Smooth muscle cell (in vitro differentiated cells): ENCODE data around the gene RAD23A. TPM values are rescaled to one million over a fixed set of nuclear protein-coding genes. Genes with fewer than 3 reads are reported as not detected.

Source experiments
- DNase-seq: peaks from one replicate; lab custom pipeline; 2025; ENCODE audit not compliant: unreplicated experiment; lab: John Stamatoyannopoulos, UW
- H2AFZ ChIP-seq: fragments of 200-600 bp; sonication (generic); 2 replicates; pipeline ENCODE4 v1.6.0; 2016; ENCODE audit warnings: antibody characterized with exemption, low read depth, mild to moderate bottlenecking
- H3F3A ChIP-seq: fragments of 200-600 bp; sonication (generic); 2 replicates; pipeline ENCODE4 v1.6.0; 2017; ENCODE audit warnings: antibody characterized with exemption, low read depth
- H3K27ac ChIP-seq: fragments of 200-600 bp; sonication (generic); 2 replicates; pipeline ENCODE4 v1.5.1; 2016; ENCODE audit warnings: low read depth, mild to moderate bottlenecking
- H3K27me3 ChIP-seq: fragments of 200-600 bp; sonication (generic); 2 replicates; pipeline ENCODE4 v1.6.1; 2016; ENCODE audit warnings: low read depth, mild to moderate bottlenecking
- H3K36me3 ChIP-seq: fragments of 200-600 bp; sonication (generic); 2 replicates; pipeline ENCODE4 v1.5.1; 2016; ENCODE audit warnings: low read depth
- H3K4me1 ChIP-seq: fragments of 200-600 bp; sonication (generic); 2 replicates; pipeline ENCODE4 v1.5.1; 2016; ENCODE audit warnings: low read depth
- H3K4me2 ChIP-seq: fragments of 200-600 bp; sonication (generic); 2 replicates; pipeline ENCODE4 v1.6.0; 2016; ENCODE audit warnings: mild to moderate bottlenecking
- H3K4me3 ChIP-seq: fragments of 200-600 bp; sonication (generic); 2 replicates; pipeline ENCODE4 v1.5.1; 2016; ENCODE audit warnings: mild to moderate bottlenecking
- H3K79me2 ChIP-seq: fragments of 200-600 bp; sonication (generic); 2 replicates; pipeline ENCODE4 v1.6.0; 2016; ENCODE audit warnings: low read depth, mild to moderate bottlenecking
- H3K9ac ChIP-seq: fragments of 200-600 bp; sonication (generic); 2 replicates; pipeline ENCODE4 v1.6.0; 2016; ENCODE audit warnings: low read depth
- H3K9me3 ChIP-seq: fragments of 200-600 bp; sonication (generic); replicated peaks from 2 replicates; pipeline ENCODE4 v1.5.1; 2016; ENCODE audit warnings: low read depth
- H4K20me1 ChIP-seq: fragments of 200-600 bp; sonication (generic); 2 replicates; pipeline ENCODE4 v1.6.0; 2016; ENCODE audit warnings: low read depth
- WGBS: methylation state at CpG from one replicate; pipeline ENCODE4 v1.1.7; 2016; ENCODE audit warnings: low lambda C conversion rate; 5-methylcytosine and 5-hydroxymethylcytosine counted together
- polyA plus RNA-seq: library from polyadenylated mRNA; unstranded; fragments of >200 nt; fragmentation: Nextera tagmentation; extraction: Ambion mirVana; gene quantifications from 2 replicates; pipeline ENCODE4 v1.2.1, GENCODE V29; 2016
- total RNA-seq: library from RNA; depleted of rRNA; stranded (reverse); fragments of >200 nt; gene quantifications from 2 replicates; pipeline ENCODE4 v1.2.3, GENCODE V29; 2014
- TF ChIP-seq, protein P1 (sequence below): fragments of 200-600 bp; sonication (generic); IDR thresholded peaks from 2 replicates; pipeline ENCODE4 v1.5.1; 2017; ENCODE audit warnings: borderline replicate concordance, mild to moderate bottlenecking, antibody characterized with exemption; ENCODE audit not compliant: insufficient read depth, poor library complexity, severe bottlenecking

The RAD23A gene
- total and polyA plus RNA-seq, 2 experiments from 2014 or later, result 97.1 to 176 TPM

DNA sequence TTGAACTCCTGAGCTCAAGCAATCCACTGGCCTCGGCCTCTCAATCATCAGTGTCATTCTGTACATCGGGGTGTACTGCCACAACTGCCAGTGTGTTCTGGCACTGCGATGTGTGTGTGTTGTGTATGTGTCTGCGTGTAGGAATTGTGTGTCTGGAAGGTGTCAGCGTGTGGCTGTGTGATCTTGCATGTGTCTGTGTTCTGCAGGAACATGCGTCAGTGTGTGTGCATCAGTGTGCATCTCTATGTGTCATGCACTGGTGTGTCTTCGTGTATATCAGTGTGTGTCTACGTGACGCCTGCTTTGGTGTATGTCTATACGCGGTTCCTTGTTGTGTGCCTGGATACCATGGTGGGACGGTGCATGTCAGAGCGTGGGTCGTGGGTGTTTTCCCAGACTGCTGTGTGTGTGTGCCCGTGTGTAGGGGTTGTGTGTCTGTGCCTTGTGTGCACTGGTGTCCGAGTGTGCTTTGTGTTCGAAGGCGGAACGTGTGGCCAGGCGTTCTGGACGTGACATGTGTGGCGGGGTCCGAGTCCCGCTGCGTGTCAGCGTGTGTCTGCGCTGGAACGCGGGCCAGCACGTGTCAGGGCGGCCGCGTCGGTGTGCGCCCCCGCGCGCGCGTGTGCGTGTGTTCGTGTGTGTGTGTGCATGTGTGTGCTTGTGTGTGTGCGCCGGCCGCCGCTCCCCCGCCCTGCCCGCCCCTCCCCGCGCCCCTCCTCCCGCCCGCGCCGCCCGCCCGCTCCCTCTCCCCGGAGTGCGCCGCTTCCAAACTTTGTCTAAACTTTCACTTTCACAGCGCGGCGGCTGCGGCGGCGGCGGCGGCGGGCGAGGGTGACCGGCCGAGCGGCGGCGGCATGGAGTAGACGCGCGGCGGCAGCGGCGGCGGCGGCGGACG lies 49.3 kb downstream of the RAD23A start, which contains the start of gene NFIX:
NFIX (plus strand) TSS at position 775 of the 895 bp plus-strand sequence. CDS start 363 bp downstream, outside the sequence.
- peaks cover 14% of the 10 kb centered on the region for H4K20me1 ChIP-seq
- H3F3A ChIP-seq, result no peaks in the 10 kb centered on the region
- DNase-seq, result no peak
- 30% methylated on average over 48 of the region's 84 CpGs for WGBS
- H2AFZ ChIP-seq, result peak within 1 kb of the TSS; percentile 58
- no peak within 1 kb of the TSS for H3K27ac ChIP-seq
- no peaks in the 10 kb centered on the region for H3K79me2 ChIP-seq
- H3K27me3 ChIP-seq, result peaks cover 56% of the 10 kb centered on the region
- no peaks in the 10 kb centered on the region for H3K9me3 ChIP-seq
- peak within 1 kb of the TSS; percentile 57 for H3K4me3 ChIP-seq
- no peaks in the 10 kb centered on the region for H3K4me1 ChIP-seq
- TF ChIP-seq, protein P1, sequence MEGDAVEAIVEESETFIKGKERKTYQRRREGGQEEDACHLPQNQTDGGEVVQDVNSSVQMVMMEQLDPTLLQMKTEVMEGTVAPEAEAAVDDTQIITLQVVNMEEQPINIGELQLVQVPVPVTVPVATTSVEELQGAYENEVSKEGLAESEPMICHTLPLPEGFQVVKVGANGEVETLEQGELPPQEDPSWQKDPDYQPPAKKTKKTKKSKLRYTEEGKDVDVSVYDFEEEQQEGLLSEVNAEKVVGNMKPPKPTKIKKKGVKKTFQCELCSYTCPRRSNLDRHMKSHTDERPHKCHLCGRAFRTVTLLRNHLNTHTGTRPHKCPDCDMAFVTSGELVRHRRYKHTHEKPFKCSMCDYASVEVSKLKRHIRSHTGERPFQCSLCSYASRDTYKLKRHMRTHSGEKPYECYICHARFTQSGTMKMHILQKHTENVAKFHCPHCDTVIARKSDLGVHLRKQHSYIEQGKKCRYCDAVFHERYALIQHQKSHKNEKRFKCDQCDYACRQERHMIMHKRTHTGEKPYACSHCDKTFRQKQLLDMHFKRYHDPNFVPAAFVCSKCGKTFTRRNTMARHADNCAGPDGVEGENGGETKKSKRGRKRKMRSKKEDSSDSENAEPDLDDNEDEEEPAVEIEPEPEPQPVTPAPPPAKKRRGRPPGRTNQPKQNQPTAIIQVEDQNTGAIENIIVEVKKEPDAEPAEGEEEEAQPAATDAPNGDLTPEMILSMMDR, result no peak
- no peak within 1 kb of the TSS for H3K9ac ChIP-seq
- H3K36me3 ChIP-seq, result no peaks in the 10 kb centered on the region
- peak within 1 kb of the TSS; percentile 95 for H3K4me2 ChIP-seq

DNA sequence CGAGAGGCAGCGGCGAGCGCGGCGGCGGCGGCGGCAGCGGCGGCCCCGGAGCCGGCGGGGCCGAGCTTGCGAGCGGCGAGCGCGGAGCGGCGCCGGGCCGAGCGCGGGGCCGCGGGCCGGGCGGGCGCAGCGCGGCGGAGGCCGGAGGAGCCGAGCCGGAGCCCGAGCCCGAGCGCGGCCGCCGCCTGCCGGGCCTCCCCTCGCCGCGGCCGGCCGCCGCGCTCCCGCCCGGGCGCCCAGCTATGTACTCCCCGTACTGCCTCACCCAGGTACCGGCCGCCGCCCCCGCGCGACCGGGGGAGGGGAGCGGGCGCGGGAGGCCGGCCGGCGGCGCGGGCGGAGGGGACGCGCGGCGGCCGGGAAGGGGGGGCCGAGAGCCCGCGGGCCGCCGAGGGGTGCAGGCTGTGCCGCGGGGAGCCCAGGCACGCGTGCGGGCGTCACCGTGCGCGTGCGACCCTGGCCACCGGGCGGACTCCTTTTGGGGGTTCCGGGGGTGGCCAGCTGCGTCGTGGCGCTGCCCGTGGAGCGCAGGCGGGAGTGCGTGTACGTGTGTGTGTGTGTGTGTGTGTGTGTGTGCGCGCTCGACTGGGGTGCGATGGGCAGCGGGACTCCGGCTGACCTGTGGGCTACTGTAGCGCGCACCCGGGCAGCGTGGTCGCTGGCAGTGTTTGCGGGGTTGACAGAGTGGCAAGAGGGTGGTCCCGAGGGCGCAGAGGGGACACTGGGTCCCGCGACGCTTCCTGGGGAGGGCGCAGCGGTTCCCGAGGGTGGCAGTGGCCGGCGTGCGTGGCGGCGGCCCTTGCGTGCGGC lies 50.1 kb downstream of the RAD23A start:
- no peaks in the 10 kb centered on the region for H3K79me2 ChIP-seq
- H3K4me3 ChIP-seq, result peak overlapping the region; percentile 57
- H3K27ac ChIP-seq, result no peak overlapping the region

DNA sequence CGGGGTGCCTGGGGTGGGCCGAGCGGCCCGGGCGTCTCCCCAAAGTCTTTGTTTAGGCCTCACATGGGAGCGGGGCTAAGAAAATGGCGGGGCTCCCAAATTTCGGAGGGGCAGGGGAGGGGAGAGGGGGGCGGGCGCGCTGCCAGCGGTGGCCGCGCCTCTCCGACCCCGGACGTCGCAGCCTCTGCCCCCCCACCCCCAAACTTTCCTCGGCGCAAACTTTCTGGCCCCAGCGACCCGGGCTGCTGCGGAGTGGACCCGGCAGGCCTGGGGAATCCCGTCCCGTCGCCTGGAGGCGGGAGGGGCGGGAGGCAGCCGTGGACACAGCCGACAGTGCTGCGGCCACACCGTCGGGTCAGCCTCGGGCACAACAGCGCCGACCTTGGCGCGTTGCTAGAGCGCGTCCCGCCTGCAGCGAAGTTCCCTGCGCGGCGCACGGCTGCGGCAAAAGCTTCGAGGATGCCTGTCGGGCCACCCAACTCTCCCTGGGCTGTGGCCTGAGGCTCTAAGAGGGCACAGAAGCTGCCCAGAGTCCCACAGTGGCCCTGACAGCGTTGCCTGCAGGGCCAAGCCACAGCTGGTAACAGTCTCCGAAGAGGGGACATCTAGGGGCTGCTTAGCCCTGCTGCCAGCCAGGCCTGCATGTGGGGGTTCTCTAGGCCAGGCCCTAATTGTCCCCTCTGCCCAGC lies 50.9 kb downstream of the RAD23A start:
- Histone ChIP-seq H3K79me2 (no peaks in the 10 kb centered on the region), H4K20me1 (peaks cover 14% of the 10 kb centered on the region), H2AFZ (peak overlapping the region; percentile 58), H3K4me3 (peak overlapping the region; percentile 57), H3K27me3 (peaks cover 58% of the 10 kb centered on the region), H3K4me1 (no peaks in the 10 kb centered on the region), H3F3A (no peaks in the 10 kb centered on the region), H3K27ac (no peak overlapping the region), H3K4me2 (peak overlapping the region; percentile 95), H3K9ac (no peak overlapping the region), H3K9me3 (no peaks in the 10 kb centered on the region), H3K36me3 (no peaks in the 10 kb centered on the region)
- WGBS, result 14% methylated on average over 26 of the region's 52 CpGs
- TF ChIP-seq, protein P1, result peak; percentile 0
- DNase-seq, result no peak

More for the DNA sequence above, 50.1 kb downstream of the RAD23A start:
- Histone ChIP-seq H4K20me1 (peaks cover 14% of the 10 kb centered on the region), H3K9me3 (no peaks in the 10 kb centered on the region), H3K4me1 (no peaks in the 10 kb centered on the region), H3K27me3 (peaks cover 62% of the 10 kb centered on the region), H3K9ac (no peak overlapping the region), H3K36me3 (no peaks in the 10 kb centered on the region), H3K4me2 (peak overlapping the region; percentile 95), H2AFZ (peak overlapping the region; percentile 58), H3F3A (no peaks in the 10 kb centered on the region)
- TF ChIP-seq, protein P1, result no peak
- WGBS, result 5% methylated on average over 56 of the region's 129 CpGs
- DNase-seq, result no peak
